ENCODE results near the gene FGD5.

The FGD5 gene

DNA sequence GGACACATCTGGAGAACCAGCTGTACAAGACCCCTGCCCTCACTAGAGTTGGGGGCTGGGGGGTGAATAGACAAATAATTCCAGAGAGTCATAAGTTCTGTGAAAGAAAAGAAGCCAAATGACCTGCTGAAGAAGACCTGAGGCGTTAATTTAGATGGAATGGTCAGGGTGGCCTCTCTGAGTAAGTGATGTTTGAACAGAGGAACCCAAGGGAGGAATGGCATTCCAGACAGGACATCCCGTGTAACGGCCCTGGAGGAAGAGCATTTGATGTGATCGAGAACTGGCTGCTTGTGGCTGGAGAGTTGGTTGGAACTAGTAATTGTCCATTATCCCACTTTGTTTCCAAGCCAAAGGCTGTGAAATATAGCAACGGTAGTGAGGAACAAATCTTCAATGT lies 130.4 kb downstream of the FGD5 start:
- peak overlapping the region; percentile 100 for H3K27ac ChIP-seq
- no peaks in the 10 kb centered on the region for H3K27me3 ChIP-seq
- no peaks in the 10 kb centered on the region for H3K9me3 ChIP-seq
- TF ChIP-seq, protein P1, sequence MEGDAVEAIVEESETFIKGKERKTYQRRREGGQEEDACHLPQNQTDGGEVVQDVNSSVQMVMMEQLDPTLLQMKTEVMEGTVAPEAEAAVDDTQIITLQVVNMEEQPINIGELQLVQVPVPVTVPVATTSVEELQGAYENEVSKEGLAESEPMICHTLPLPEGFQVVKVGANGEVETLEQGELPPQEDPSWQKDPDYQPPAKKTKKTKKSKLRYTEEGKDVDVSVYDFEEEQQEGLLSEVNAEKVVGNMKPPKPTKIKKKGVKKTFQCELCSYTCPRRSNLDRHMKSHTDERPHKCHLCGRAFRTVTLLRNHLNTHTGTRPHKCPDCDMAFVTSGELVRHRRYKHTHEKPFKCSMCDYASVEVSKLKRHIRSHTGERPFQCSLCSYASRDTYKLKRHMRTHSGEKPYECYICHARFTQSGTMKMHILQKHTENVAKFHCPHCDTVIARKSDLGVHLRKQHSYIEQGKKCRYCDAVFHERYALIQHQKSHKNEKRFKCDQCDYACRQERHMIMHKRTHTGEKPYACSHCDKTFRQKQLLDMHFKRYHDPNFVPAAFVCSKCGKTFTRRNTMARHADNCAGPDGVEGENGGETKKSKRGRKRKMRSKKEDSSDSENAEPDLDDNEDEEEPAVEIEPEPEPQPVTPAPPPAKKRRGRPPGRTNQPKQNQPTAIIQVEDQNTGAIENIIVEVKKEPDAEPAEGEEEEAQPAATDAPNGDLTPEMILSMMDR (IDR thresholded peaks at IDR 0.05) = no peak
- H3K36me3 ChIP-seq = peaks cover 13% of the 10 kb centered on the region
- H3K4me3 ChIP-seq (ENCODE audit: low read depth in 1 of 2, low read length in 1 of 2) = peak overlapping the region; percentile 89 to 94
- H3K4me1 ChIP-seq (ENCODE audit: control insufficient read depth in 1 of 2, insufficient read depth in 1 of 2, low read depth in 1 of 2, low read length in 1 of 2) = peaks cover 32 to 40% of the 10 kb centered on the region in 2 experiments

DNA sequence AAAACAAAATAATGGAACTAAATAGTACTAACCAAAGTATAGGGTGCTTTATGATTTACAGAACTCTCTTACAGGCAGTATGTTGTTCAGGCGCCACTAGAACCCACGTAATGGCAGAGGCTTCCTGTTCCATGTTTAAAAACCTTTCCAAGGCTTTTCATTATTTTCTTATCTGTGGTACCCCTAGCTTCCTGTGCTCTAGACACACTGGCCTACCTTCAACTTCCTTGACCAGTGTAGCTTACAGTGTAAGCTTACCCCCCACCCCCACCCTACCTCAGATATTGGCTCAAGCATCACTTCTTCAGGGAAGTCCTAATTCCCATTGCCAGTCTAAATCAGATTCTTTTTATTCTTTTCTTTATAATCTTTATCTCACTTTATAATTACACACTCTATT lies 131.5 kb downstream of the FGD5 start:
- Histone ChIP-seq H3K36me3 (peaks cover 2% of the 10 kb centered on the region), H3K27ac (peak overlapping the region; percentile 12), H3K9me3 (no peaks in the 10 kb centered on the region), H3K4me1 (ENCODE audit: control insufficient read depth in 1 of 2, insufficient read depth in 1 of 2, low read depth in 1 of 2, low read length in 1 of 2) (peaks cover 29 to 37% of the 10 kb centered on the region in 2 experiments), H3K27me3 (no peaks in the 10 kb centered on the region), H3K4me3 (ENCODE audit: low read depth in 1 of 2, low read length in 1 of 2) (no peak overlapping the region)
- TF ChIP-seq, protein P1 (IDR thresholded peaks at IDR 0.05) = no peak

DNA sequence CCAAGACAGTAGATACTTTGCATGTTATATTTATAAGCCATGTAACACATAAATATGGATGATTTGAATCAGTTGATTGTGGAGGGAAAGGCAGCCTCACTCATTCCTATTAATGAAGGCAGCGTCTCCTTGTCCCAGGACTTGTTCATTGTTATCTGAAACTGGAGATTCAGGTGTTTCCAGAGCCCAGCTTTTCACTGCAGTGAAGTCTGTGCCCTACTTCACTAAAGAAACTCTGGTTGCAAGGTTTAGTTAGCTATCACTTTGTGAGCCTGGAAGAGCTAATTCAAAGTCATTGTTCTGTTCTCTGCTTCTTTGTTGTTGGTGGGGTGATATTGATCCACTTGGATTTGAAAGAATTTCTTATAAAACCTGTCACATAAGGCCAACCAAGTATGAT lies 138.4 kb downstream of the FGD5 start:
- H3K9me3 ChIP-seq = no peaks in the 10 kb centered on the region
- H3K27ac ChIP-seq = no peak overlapping the region

DNA sequence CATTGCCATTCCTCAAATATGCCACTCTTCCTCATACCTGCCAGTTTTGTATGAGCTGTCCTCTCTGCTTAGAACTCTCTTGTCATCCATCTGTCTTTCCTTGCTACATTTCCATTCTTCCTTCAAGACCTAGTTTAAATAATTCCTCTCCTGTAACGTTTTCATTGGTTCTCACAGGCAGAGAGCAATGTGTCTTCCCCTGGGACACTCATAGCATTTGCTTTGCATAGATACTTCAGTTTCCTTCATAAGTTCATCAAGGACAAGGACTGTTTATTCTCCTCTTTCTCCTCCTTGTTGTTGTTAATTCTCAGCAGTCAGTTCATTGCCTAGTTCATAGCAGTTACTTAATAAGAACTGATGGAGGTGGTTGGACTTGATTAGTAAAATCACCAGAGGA lies 139.2 kb downstream of the FGD5 start:
- peaks cover 19% of the 10 kb centered on the region for H3K36me3 ChIP-seq
- H3K27ac ChIP-seq = no peak overlapping the region
- TF ChIP-seq, protein P1 (IDR thresholded peaks at IDR 0.05) = no peak
- no peak overlapping the region for H3K4me3 ChIP-seq (ENCODE audit: low read depth in 1 of 2, low read length in 1 of 2)
- H3K4me1 ChIP-seq (ENCODE audit: control insufficient read depth in 1 of 2, insufficient read depth in 1 of 2, low read depth in 1 of 2, low read length in 1 of 2) = no peaks in the 10 kb centered on the region
- no peaks in the 10 kb centered on the region for H3K9me3 ChIP-seq
- H3K27me3 ChIP-seq = no peaks in the 10 kb centered on the region

More for the DNA sequence above, 138.4 kb downstream of the FGD5 start:
- no peaks in the 10 kb centered on the region for H3K27me3 ChIP-seq
- TF ChIP-seq, protein P1 (IDR thresholded peaks at IDR 0.05) = no peak
- H3K36me3 ChIP-seq = peaks cover 14% of the 10 kb centered on the region
- H3K4me3 ChIP-seq (ENCODE audit: low read depth in 1 of 2, low read length in 1 of 2) = no peak overlapping the region
- no peaks in the 10 kb centered on the region for H3K4me1 ChIP-seq (ENCODE audit: control insufficient read depth in 1 of 2, insufficient read depth in 1 of 2, low read depth in 1 of 2, low read length in 1 of 2)

DNA sequence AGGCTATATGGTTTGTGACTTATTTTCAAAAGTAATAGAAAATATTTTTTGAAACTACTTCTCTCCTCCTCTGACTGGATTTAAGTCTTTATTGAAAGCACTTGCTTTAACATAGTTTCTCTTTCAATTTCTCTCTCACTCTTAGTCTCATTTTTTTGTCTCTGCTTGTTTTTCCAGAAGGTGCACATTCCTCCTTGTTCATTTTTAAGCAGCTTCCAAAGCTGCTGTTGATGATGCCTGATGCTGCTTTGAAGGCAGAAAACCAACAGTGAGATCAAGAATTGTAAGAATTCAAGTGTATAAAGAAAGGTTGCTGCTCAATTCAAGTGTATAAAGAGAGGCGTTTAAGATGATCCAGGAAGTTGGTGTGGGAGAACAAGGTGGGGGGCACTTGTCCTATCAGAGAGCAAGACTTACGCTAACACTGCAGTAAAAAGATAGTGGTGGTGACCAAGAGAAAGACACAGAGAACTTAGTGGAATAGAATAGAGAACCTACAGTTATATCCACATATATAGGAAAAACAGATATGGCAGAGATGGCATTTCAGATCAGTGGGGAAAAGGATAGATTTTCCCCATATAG lies 140.7 kb downstream of the FGD5 start:
- Histone ChIP-seq H3K27ac (peak overlapping the region; percentile 22), H3K4me1 (ENCODE audit: control insufficient read depth in 1 of 2, insufficient read depth in 1 of 2, low read depth in 1 of 2, low read length in 1 of 2) (no peaks in the 10 kb centered on the region), H3K4me3 (ENCODE audit: low read depth in 1 of 2, low read length in 1 of 2) (no peak overlapping the region), H3K9me3 (no peaks in the 10 kb centered on the region), H3K36me3 (peaks cover 21% of the 10 kb centered on the region), H3K27me3 (no peaks in the 10 kb centered on the region)
- TF ChIP-seq, protein P1 (IDR thresholded peaks at IDR 0.05) = no peak
